GM19035 (cell line): ENCODE results near the gene RTN1.

Experiments used
- ATAC-seq: cut with Tn5 transposase; IDR thresholded peaks from one replicate; pipeline ENCODE4 v1.9.1; 2021; ENCODE audit not compliant: unreplicated experiment

The RTN1 gene

GRCh38 chr14:59850458-59850857 is 20.1 kb downstream of the RTN1 start:
- no peak for ATAC-seq

GRCh38 chr14:59849411-59850130 is 21.0 kb downstream of the RTN1 start:
- ATAC-seq: no peak

- no peak for ATAC-seq
These were observed 21.9 kb downstream of the RTN1 start for GRCh38 chr14:59848671-59849070.

GRCh38 chr14:59847711-59848110 is 22.9 kb downstream of the RTN1 start:
- no peak for ATAC-seq

GRCh38 chr14:59846595-59846994 is 24.0 kb downstream of the RTN1 start:
- ATAC-seq: no peak

GRCh38 chr14:59845245-59845644 is 25.3 kb downstream of the RTN1 start:
- no peak for ATAC-seq

GRCh38 chr14:59844186-59844812 is 26.3 kb downstream of the RTN1 start:
- ATAC-seq: no peak

- ATAC-seq: no peak
These were observed 34.5 kb downstream of the RTN1 start for GRCh38 chr14:59836116-59836515.

GRCh38 chr14:59832653-59833294 is 37.8 kb downstream of the RTN1 start:
- no peak for ATAC-seq

- ATAC-seq: no peak
These were observed 39.4 kb downstream of the RTN1 start for GRCh38 chr14:59831121-59831730.

- no peak for ATAC-seq
These were observed 40.2 kb downstream of the RTN1 start for GRCh38 chr14:59830338-59830734.

- no peak for ATAC-seq
These were observed 40.9 kb downstream of the RTN1 start for GRCh38 chr14:59829469-59830337.

GRCh38 chr14:59828276-59828675 is 42.3 kb downstream of the RTN1 start:
- ATAC-seq: no peak

- ATAC-seq: no peak
These were observed 43.2 kb downstream of the RTN1 start for GRCh38 chr14:59827401-59827800.

GRCh38 chr14:59826150-59826549 is 44.4 kb downstream of the RTN1 start:
- ATAC-seq: no peak

GRCh38 chr14:59823179-59823578 is 47.4 kb downstream of the RTN1 start:
- ATAC-seq: no peak

GRCh38 chr14:59819446-59820088 is 51.0 kb downstream of the RTN1 start:
- ATAC-seq: no peak

- no peak for ATAC-seq
These were observed 53.6 kb downstream of the RTN1 start for GRCh38 chr14:59816941-59817340.

- ATAC-seq: no peak
These were observed 55.6 kb downstream of the RTN1 start for GRCh38 chr14:59814988-59815387.

GRCh38 chr14:59811815-59812214 is 58.8 kb downstream of the RTN1 start:
- ATAC-seq: no peak
